Activated CD4-positive, alpha-beta T cell treated with anti-CD3 and anti-CD28 coated beads, Interleukin-2, amount 50 U/mL, for 4 hours (primary cell): ENCODE data around the gene GAGE10.
A peak's percentile ranks its signal among the peaks of the same experiment; 100 is the strongest.
"Not testable (repeated sequence)": the region's sequence is repeated elsewhere in the genome, so short reads cannot be mapped to it uniquely, and the experiment has no call there.

ENCODE experiments used
- DNase-seq, 2 experiments: peaks; one replicate each; pipeline ENCODE4 v3.0.0-alpha.2; 2020

GAGE10 gene

DNA sequence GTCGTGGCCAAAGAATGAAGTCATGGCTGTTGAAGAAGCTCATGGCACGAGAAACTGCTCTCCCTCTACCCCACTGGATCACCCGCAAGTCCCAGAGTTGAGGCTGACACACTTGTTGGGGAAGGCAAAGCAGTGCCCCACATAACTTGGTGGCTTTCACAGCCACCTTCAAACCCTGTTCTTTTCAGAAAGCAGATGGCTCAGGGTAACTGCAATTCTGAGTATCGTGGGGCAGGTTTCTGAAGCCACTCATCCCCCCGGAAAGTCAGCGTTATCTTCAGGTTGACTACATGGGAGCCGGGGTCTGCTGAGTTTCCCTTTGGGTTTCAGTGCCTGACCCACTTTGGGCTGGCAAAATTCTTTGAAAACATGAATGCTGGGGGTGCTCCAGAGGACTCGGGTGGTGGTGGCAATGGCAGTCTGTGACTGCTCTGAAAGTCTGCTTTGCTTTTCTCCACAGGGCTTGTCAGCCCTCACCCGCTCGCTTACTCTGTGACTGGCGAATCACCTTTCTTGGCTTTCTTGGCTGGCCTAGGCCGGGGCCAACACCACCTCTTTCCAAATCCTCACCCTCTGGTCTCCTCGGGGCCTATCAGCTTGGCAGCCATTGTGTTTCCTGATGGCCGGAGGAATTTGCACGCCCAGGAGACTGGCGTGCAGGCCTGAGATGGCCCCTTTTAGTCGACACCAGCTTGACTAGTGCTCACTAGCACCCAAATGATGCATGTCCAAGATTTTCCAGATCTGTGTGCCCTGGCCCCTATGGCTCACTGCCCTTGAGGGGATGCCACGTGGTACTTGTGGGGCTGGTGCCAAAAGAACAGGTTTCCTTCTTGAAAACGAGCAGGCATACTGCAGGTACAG is 26.5 kb upstream of the GAGE10 start:
- no peak for DNase-seq

DNA sequence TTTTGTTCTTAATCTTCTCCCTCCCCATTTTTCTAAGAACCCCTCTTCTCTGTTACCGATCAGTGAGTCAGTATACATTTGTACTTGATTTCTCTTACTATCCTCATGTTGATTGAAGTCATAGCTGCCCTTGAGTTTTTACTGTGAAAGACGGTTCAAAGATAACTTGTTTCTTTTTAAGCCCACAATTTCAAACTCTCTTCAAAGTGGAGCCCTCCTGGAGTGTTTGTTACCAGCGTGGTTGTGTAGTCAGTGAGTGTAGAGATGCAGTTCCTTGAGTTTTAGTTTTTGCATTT is 26.0 kb upstream of the GAGE10 start:
- no peak for DNase-seq

- no peak for DNase-seq
Measured at GRCh38 chrX:49278081-49278480, 25.4 kb upstream of the GAGE10 start.

- no peak for DNase-seq
Measured at GRCh38 chrX:49282647-49283011, 20.8 kb upstream of the GAGE10 start.

DNA sequence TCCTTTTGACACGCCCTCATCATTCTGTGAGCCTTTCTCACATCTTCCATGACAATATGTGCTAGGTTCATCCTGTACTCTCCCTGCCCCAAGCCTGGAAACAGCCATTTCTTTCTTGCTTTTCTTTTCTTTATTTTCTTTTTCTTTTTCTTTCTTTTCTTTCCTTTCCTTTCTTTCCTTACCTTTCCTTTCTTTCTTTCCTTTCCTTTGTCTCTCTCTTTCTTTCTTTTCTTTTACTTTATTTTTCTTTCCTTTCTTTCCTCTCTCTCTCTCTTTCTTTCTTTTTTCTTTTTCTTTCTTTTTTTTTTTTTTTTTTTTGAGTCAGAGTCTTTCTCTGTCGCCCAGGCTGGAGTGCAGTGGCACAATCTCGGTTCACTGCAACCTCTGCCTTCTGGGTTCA is 19.2 kb upstream of the GAGE10 start:
- DNase-seq: no peak

DNA sequence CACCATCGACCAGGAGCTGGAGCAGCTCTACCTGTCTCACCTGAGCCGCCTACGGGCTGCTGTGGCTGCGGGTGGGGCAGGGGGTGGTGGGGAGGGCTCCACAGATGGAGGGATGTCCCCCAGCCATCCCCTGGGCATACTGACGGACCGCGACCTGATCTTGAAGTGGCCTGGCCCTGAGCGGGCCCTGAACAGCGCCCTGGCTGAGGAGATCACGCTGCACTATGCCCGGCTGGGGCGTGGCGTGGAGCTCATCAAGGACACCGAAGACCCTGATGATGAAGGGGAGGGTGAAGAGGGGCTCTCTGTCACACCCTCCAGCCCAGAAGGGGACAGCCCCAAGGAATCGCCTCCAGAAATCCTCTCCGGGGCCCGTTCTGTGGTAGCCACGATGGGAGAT is 17.3 kb upstream of the GAGE10 start:
- DNase-seq: no peak

DNA sequence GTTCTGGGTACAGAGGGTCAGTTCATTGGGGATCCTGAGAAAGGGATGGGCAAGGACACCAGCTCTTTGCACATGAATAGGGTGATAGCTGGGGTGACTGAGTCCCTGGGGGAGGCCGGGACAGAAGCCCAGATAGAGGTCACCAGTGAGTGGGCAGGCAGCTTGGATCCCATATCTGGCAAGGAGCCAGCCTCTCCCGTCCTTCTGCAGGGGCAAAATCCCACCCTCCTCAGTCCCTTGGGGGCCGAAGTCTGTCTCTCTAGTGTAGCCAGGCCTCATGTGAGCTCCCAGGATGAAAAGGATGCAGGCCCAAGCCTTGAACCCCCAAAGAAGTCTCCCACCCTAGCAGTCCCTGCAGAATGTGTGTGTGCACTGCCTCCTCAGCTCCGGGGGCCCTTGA is 16.9 kb upstream of the GAGE10 start:
- no peak for DNase-seq

DNA sequence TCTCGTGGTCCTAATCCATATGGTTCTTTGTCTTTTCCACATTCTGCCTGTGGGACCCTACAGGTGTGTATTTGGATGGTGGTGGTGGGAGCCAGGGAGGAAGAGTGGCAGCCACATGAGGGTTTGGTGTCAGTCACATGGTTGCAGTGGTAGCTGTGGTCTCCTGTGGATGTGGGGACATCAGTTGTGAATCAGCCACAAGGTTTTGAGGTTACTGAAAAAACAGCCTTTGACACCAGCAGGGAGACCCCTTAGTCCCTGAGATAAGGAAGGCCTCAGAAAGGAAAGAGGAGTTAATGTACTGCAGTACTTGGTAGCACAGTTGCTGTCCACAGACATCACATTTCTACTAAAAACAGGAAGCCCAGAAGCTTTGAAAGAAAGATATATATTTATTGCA is 15.8 kb upstream of the GAGE10 start:
- DNase-seq: no peak

DNA sequence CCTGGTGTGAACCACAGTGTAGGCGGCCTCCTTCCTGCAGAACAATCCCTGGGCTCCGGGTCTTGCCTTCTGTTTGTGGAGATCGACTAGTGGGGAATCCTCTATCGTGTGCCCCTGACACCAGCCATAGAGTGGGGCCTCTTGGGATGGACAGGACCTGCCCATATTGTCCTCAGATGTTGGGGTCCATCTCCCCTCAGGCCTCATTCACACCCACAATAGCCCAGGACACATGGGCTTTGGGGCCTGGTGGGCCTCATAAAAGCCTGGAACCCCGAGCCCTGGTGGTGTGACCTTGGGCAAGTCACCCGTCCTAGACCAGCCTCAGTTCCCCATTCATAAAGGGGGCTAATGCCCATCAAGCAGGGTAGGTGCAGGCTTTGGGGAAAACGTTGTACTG is 13.2 kb upstream of the GAGE10 start:
- DNase-seq: no peak

GRCh38 chrX:49291615-49292337 is 11.7 kb upstream of the GAGE10 start:
- peak; percentile 65 to 66 for DNase-seq

- no peak for DNase-seq
Measured at GRCh38 chrX:49292400-49293362, 10.8 kb upstream of the GAGE10 start.

DNA sequence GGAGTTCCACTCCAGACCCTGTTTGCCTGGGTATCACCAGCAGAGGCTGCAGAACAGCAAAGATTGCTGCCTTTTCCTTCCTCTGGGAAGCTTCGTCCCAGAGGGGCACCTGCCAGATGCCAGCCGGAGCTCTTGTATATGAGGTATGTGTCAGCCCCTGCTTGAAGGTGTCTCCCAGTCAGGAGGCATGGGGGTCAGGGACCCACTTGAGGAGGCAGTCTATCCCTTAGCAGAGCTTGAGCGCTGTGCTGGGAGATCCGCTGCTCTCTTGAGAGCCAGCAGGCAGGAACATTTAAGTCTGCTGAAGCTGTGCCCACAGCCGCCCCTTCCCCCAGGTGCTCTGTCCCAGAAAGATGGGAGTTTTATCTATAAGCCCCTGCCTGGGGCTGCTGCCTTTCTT is 4.2 kb upstream of the GAGE10 start:
- DNase-seq: not testable (repeated sequence)

DNA sequence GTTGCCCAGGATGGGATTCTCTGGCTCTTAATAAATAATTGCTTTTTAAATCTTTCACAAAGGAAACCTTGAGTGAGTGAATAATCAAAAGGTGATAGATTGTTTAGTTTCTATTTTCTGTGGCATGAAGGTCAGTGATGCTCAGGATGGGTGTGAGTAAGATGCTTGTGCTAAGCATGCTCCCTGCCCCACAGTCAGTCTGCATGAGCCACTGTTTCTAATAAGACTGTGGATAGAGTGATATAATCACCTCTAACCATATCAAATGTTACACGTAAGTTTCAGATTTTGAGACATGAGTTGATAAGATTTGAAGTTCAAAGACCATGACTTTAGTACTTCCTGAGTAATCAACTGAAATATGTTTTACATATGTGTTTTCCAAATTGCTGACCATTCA is 2.7 kb upstream of the GAGE10 start:
- no peak for DNase-seq

DNA sequence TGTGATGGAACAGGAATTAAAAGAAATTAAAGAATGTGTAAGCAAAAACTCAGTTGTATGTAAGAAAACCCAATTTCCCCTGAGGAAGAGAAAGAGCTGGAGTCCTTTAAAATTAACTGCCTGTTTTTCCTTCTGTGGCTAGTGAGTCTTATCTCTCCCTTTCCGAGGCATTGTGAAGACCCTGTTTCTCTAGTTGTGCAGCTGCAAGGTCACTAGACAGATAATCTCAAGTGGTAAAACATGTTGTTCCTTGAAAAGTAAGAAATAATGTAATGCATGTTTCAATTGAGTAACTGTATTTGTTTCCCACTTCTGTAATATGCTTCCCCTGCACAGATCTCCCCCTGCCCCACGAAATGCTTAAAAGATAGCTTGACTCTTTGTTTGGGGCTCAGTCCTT is 4.3 kb downstream of the GAGE10 start:
- DNase-seq: not testable (repeated sequence)

- DNase-seq: no peak
Measured at GRCh38 chrX:49308604-49309269, 5.3 kb downstream of the GAGE10 start.

DNA sequence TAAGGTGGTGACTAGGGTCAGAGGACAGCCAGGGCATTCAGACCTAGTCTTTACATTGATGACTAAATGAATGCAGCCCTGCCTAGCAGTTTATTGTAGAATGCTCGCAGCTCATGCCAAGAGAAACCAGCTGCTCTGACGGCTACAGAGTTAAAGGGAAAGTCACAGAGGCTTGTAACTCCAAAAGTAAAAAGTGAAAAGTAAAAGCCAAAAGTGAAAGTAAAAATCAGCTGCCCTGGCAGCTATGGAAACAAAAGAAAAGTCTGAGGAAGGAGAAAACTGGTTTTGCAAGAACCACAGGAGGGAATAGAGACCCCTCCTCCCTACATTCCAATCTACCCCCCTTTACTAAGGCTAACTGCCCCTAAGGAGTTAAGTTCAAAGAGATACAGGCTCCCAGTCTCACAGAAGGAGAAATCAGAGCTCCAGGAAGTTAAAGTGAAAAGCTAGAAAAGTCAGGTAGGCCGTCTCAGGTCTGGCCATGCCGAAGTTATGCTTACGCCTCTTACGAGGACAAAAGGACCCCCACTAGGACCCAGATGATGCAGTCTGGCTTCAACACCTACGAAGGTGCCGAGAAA is 6.0 kb downstream of the GAGE10 start:
- DNase-seq: no peak

DNA sequence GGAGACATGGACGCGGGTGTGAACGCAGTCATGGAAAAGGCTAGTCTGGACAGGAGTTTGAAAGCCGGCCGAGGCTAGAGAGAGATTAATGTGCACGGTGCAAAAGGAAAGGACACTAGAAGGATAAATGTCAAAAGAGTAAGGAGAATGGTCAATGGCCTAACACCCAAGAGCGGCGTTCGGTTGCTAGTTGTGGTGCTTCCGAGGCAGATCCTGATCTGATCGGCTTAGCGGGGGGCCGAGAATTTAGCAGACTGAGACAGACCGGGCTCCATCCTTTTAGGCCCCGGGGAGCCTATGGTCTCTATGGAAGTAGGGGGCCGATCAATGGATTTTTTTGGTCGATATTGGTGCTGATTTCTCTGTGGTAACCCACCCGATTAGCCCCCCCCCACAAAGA is 6.9 kb downstream of the GAGE10 start:
- DNase-seq: no peak

DNA sequence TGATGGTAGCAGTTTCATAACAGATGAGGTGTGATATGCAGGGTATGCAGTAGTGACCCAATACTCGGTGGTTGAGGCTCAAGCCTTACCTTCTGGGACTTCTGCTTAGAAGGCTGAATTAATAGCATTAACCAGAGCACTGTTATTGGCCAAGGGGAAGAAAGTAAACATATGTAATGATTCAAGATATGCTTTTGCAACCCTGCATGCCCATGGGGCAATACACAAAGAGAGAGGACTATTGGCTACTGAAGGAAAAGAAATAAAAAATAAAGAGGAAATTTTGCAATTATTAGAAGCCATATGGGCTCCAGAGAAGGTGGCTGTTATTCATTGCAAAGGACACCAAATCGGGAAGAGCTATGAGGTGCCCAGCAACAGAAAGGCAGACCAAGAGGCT is 8.7 kb downstream of the GAGE10 start:
- no peak for DNase-seq

DNA sequence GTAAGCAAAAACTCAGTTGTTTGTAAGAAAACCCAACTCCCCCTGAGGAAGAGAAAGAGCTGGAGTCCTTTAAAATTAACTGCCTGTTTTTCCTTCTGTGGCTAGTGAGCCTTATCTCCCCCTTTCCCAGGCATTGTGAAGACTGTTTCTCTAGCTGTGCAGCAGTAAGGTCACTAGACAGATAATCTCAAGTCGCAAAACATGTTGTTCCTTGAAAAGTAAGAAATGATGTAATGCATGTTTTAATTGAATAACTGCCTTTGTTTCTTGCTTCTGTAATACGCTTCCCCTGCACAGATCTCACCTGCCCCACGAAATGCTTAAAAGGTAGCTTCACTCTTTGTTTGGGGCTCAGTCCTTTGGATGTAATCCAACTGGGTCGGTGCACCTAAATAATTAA is 12.6 kb downstream of the GAGE10 start:
- no peak for DNase-seq

DNA sequence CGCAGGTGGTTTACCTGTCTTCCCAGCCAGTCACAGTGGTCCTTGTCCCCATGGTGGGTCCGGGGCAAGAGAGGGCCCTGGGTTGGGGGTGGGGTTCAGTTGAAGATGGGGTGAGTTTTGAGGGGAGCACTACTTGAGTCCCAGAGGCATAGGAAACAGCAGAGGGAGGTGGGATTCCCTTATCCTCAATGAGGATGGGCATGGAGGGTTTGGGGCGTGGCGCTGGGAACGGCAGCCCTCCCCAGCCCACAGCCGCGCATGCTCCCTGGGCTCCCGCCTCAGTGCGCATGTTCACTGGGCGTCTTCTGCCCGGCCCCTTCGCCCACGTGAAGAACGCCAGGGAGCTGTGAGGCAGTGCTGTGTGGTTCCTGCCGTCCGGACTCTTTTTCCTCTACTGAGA is 18.3 kb downstream of the GAGE10 start, which contains the start of gene GAGE12J:
Gene GAGE12J, plus strand, starts transcription at position 301 of the 400 bp plus-strand sequence. CDS start 1,157 bp downstream, outside the sequence.
- DNase-seq: not testable (repeated sequence)

DNA sequence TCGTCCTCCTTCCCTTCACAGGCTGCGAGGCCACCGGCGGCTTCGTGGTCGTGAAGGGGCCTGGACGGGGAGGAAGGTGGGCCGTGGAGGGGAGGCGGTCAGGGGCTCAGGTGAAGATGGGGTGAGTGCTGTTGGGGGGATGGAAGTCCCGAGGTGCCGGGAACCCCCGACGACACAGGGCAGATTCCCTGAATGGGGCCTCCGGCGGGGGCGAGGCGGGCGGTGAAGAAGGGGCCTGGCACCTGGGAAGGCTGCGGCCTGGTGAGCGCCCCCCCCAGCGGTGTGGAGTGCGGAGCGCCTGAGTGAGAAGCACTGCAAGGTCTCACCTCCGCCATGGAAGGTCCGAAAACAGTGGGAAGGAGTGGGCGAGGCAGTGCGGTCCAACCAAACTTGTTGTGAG is 18.8 kb downstream of the GAGE10 start:
- not testable (repeated sequence) for DNase-seq

DNA sequence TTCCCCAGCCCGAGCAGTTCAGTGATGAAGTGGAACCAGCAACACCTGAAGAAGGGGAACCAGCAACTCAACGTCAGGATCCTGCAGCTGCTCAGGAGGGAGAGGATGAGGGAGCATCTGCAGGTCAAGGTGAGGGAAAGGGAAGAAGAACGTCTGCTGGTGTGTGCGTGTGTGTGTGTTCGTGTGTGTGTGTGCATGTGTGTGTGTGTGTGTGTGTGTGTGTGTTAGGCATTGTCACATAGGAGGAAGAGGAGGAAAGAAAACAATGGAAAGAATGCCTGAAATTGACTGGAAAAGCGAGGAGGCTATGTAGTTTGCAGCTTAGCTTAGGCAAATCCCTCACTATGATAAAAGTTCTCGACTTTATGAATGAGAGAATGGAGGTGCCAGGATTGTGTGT is 20.3 kb downstream of the GAGE10 start:
- not testable (repeated sequence) for DNase-seq
